Left ventricle myocardium inferior (tissue), 1 donor: ENCODE data around the gene RPL37. TPM values are rescaled to one million over a fixed set of nuclear protein-coding genes. Genes with fewer than 3 reads are reported as not detected.
"Not testable (repeated sequence)": the region's sequence is repeated elsewhere in the genome, so short reads cannot be mapped to it uniquely, and the experiment has no call there.

Experiments used
- DNase-seq: peaks from one replicate; pipeline ENCODE4 v3.0.0-alpha.2; 2020
- H3K27ac ChIP-seq: fragments of 200-600 bp; replicated peaks from 2 replicates; pipeline ENCODE4 v1.8.0; 2021
- H3K27me3 ChIP-seq: fragments of 200-600 bp; 2 replicates; pipeline ENCODE4 v1.8.0; 2021; ENCODE audit warnings: low read depth
- H3K36me3 ChIP-seq: fragments of 200-600 bp; 2 replicates; pipeline ENCODE4 v1.8.0; 2021
- H3K4me1 ChIP-seq: fragments of 200-600 bp; 2 replicates; pipeline ENCODE4 v1.8.0; 2021
- H3K4me3 ChIP-seq: fragments of 200-600 bp; 2 replicates; pipeline ENCODE4 v1.8.0; 2021; ENCODE audit warnings: mild to moderate bottlenecking, moderate library complexity
- H3K9me3 ChIP-seq: fragments of 200-600 bp; replicated peaks from 2 replicates; pipeline ENCODE4 v1.8.0; 2021
- CTCF ChIP-seq: fragments of 200-600 bp; IDR thresholded peaks from 2 replicates; pipeline ENCODE4 v1.8.0; 2021; ENCODE audit warnings: antibody characterized with exemption, mild to moderate bottlenecking, borderline replicate concordance
- intact Hi-C: fragments of 100-400 bp; cut with micrococcal nuclease; formaldehyde crosslinking; loops from one replicate; pipeline ENCODE4 v1.11.0; 2022
- total RNA-seq: library from RNA; stranded (reverse); fragmentation: NEBNext Ultra II Directional; extraction: Animal tissue kit (Norgen Biotek cat#: 25700); gene quantifications from one replicate; pipeline ENCODE4 v1.2.1, GENCODE V29; 2021
- donor health status: DM: no; HTN: yes; CAD: no; lungs with severe emphysema.

The RPL37 gene
- total RNA-seq, 1 donor from 2014 or later, result 624 TPM

- H3K4me3 ChIP-seq, result no peak overlapping the region
- DNase-seq, result no peak
- H3K4me1 ChIP-seq, result peaks cover 69% of the 10 kb centered on the region
- no peaks in the 10 kb centered on the region for H3K27me3 ChIP-seq
- H3K36me3 ChIP-seq, result peaks cover 8% of the 10 kb centered on the region
- no peak overlapping the region for H3K27ac ChIP-seq
- TF ChIP-seq CTCF, result no peak
- H3K9me3 ChIP-seq, result peaks cover 9% of the 10 kb centered on the region
- intact Hi-C loops, result no loop called here
These were observed 44.0 kb downstream of the RPL37 start for GRCh38 chr5:40790947-40791593.

GRCh38 chr5:40788941-40789340, 46.1 kb downstream of the RPL37 start:
- DNase-seq, H3K9me3 ChIP-seq, H3K4me3 ChIP-seq, intact Hi-C loops, H3K36me3 ChIP-seq, H3K27ac ChIP-seq, H3K27me3 ChIP-seq: not testable (repeated sequence)
- peaks cover 58% of the 10 kb centered on the region for H3K4me1 ChIP-seq

- Histone ChIP-seq H3K36me3 (peaks cover 8% of the 10 kb centered on the region), H3K4me1 (peaks cover 58% of the 10 kb centered on the region), H3K27me3 (no peaks in the 10 kb centered on the region), H3K4me3 (no peak overlapping the region), H3K9me3 (peaks cover 9% of the 10 kb centered on the region), H3K27ac (no peak overlapping the region)
- intact Hi-C loops, result no loop called here
- no peak for DNase-seq
- TF ChIP-seq CTCF, result no peak
These were observed 47.0 kb downstream of the RPL37 start for GRCh38 chr5:40787986-40788385.

GRCh38 chr5:40786664-40787063, 48.4 kb downstream of the RPL37 start:
- not testable (repeated sequence) for H3K36me3 ChIP-seq

GRCh38 chr5:40784916-40785315, 50.1 kb downstream of the RPL37 start:
- no peak overlapping the region for H3K4me3 ChIP-seq
- H3K9me3 ChIP-seq, result peaks cover 9% of the 10 kb centered on the region
- no peaks in the 10 kb centered on the region for H3K27me3 ChIP-seq

More at GRCh38 chr5:40786664-40787063, 48.4 kb downstream of the RPL37 start:
- intact Hi-C loops, DNase-seq, H3K4me3 ChIP-seq, H3K9me3 ChIP-seq, H3K27ac ChIP-seq, H3K27me3 ChIP-seq: not testable (repeated sequence)
- peaks cover 59% of the 10 kb centered on the region for H3K4me1 ChIP-seq

DNA sequence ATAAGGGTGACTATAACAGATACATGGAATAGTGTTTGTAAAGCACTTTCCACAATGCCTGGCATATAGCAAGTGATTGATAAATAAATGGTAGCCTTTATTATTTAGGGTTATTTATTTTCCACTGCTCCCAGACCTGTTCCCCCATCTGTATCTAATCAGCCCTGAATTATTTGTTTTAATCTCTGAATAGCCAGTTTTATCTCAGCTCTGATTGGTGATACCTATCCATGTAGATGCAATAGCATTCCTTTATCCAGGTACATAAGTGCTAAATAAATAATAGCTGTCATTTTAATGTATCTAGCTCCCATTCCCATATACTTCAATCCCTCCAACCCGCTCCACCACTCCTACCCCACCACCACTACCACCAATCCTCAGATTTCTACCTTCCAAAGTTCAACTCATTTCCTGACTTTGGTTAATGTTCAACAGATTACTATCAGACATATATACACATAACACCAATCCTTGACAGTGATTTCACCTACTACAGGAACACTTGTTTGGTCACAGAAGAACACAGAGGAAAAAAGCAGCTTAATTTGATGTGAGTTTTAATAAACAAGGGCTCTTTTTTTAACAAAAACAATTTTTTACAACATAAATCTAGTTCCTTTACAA, 50.9 kb downstream of the RPL37 start:
- H3K27me3 ChIP-seq, result no peaks in the 10 kb centered on the region
- TF ChIP-seq CTCF, result no peak
- DNase-seq, result no peak
- H3K9me3 ChIP-seq, result peaks cover 9% of the 10 kb centered on the region
- peaks cover 8% of the 10 kb centered on the region for H3K36me3 ChIP-seq
- no peak overlapping the region for H3K4me3 ChIP-seq
- intact Hi-C loops, result no loop called here
- H3K4me1 ChIP-seq, result peaks cover 53% of the 10 kb centered on the region
- H3K27ac ChIP-seq, result no peak overlapping the region

More at GRCh38 chr5:40784916-40785315, 50.1 kb downstream of the RPL37 start:
- intact Hi-C loops, result no loop called here
- no peak for TF ChIP-seq CTCF
- no peak overlapping the region for H3K27ac ChIP-seq
- DNase-seq, result no peak
- H3K4me1 ChIP-seq, result peaks cover 58% of the 10 kb centered on the region
- H3K36me3 ChIP-seq, result peaks cover 8% of the 10 kb centered on the region
